T-cell (primary cell): ENCODE data around the gene TTC7B. TPM values are rescaled to one million over a fixed set of nuclear protein-coding genes. Genes with fewer than 3 reads are reported as not detected.

Experiments used
- ATAC-seq, 4 experiments: fragments of 200-7000 bp in 3 of 4; fragments of 150-1000 bp in 1 of 4; cut with Tn5 transposase; replicated peaks in 1 of 4; 1 replicate in 3 of 4; 2 replicates in 1 of 4; pipeline ENCODE4 v1.10.0; 2021; ENCODE audit warnings: moderate library complexity in 3 of 4, mild to moderate bottlenecking in 2 of 4, moderate number of reproducible peaks in 1 of 4
- CTCF ChIA-PET, 2 donors: fragments of 300-600 bp; sonication (Branson Sonifier 250); formaldehyde crosslinking; loops; one replicate each; lab custom pipeline; 2022; ENCODE audit warnings: antibody characterized with exemption in 2 of 2; lab: Charles Lee
- POLR2A ChIA-PET, 2 donors: fragments of 300-600 bp; sonication (Branson Sonifier 250); formaldehyde crosslinking; loops; one replicate each; lab custom pipeline; 2022; ENCODE audit warnings: antibody characterized with exemption in 2 of 2; lab: Charles Lee
- DNase-seq, 35 experiments: peaks; one replicate each; pipeline versions ENCODE4 v3.0.0 to v3.0.0-alpha.2; 2013 to 2023
- H3K27ac ChIP-seq: one replicate; pipeline ENCODE4 v1.5.1; 2013; ENCODE audit warnings: low read length
- H3K27me3 ChIP-seq, 2 experiments: replicated peaks in 1 of 2; 1 replicate in 1 of 2; 2 replicates in 1 of 2; pipeline versions ENCODE4 v1.6.1 to v1.7.0; 2013; ENCODE audit warnings: low read length in 1 of 2, mixed read lengths in 1 of 2; ENCODE audit not compliant: control insufficient read depth in 2 of 2, insufficient read depth in 2 of 2; ENCODE audit errors: extremely low read depth in 1 of 2
- H3K36me3 ChIP-seq, 2 donors: 1 replicate in 1 of 2; 2 replicates in 1 of 2; pipeline versions ENCODE4 v1.6.1 to v1.7.0; 2013; ENCODE audit warnings: low read length in 1 of 2; ENCODE audit not compliant: control insufficient read depth in 2 of 2, insufficient read depth in 1 of 2; ENCODE audit errors: extremely low read depth in 1 of 2
- H3K4me1 ChIP-seq, 2 experiments: 1 replicate in 1 of 2; 2 replicates in 1 of 2; pipeline versions ENCODE4 v1.6.1 to v1.7.0; 2013; ENCODE audit warnings: low read length in 2 of 2, mixed read lengths in 1 of 2; ENCODE audit not compliant: insufficient read depth in 2 of 2, control insufficient read depth in 1 of 2; ENCODE audit errors: extremely low read depth in 1 of 2
- H3K4me3 ChIP-seq, 2 donors: 1 replicate in 1 of 2; 2 replicates in 1 of 2; pipeline versions ENCODE4 v1.5.1 to v1.7.0; 2013; ENCODE audit warnings: mild to moderate bottlenecking in 2 of 2, low read length in 1 of 2, moderate library complexity in 1 of 2; ENCODE audit not compliant: control insufficient read depth in 1 of 2; ENCODE audit errors: extremely low read depth in 1 of 2
- H3K9me3 ChIP-seq: 2 replicates; pipeline ENCODE4 v1.7.0; 2013
- H3K27ac Mint-ChIP-seq, 2 donors: one replicate each; pipeline ENCODE4 v1.8.0; 2020 to 2021; ENCODE audit warnings: mild to moderate bottlenecking in 2 of 2, mixed read lengths in 2 of 2
- H3K27me3 Mint-ChIP-seq, 2 donors: one replicate each; pipeline ENCODE4 v1.8.0; 2021 to 2022; ENCODE audit warnings: mixed read lengths in 2 of 2
- H3K36me3 Mint-ChIP-seq: one replicate; pipeline ENCODE4 v1.8.0; 2021; ENCODE audit warnings: mixed read lengths
- H3K4me1 Mint-ChIP-seq, 3 donors: one replicate each; pipeline ENCODE4 v1.8.0; 2020 to 2022; ENCODE audit warnings: mixed read lengths in 3 of 3, mild to moderate bottlenecking in 1 of 3
- H3K4me3 Mint-ChIP-seq, 3 donors: one replicate each; pipeline ENCODE4 v1.8.0; 2020 to 2022; ENCODE audit warnings: mild to moderate bottlenecking in 3 of 3, mixed read lengths in 3 of 3, moderate library complexity in 3 of 3
- H3K9me3 Mint-ChIP-seq, 3 donors: one replicate each; pipeline ENCODE4 v1.8.0; 2020 to 2022; ENCODE audit warnings: mixed read lengths in 3 of 3
- WGBS: methylation state at CpG from one replicate; pipeline ENCODE4 v1.1.5; 2013; ENCODE audit warnings: missing lambda C conversion rate; ENCODE audit not compliant: insufficient coverage; 5-methylcytosine and 5-hydroxymethylcytosine counted together
- total RNA-seq, 35 experiments: library from RNA in 6 of 35; stranded (reverse) in 6 of 35; fragments of 120-200 nt in 1 of 35; gene quantifications; one replicate each; pipeline versions ENCODE4 v1.2.1 to v1.2.4 and lab custom pipeline; 2013 to 2026

Gene TTC7B
- total RNA-seq, 5 donors from 2014 or later (not counting 1 experiment from before 2014, with no cell fraction given): 1.5 to 2.6 (median 1.7) TPM

DNA sequence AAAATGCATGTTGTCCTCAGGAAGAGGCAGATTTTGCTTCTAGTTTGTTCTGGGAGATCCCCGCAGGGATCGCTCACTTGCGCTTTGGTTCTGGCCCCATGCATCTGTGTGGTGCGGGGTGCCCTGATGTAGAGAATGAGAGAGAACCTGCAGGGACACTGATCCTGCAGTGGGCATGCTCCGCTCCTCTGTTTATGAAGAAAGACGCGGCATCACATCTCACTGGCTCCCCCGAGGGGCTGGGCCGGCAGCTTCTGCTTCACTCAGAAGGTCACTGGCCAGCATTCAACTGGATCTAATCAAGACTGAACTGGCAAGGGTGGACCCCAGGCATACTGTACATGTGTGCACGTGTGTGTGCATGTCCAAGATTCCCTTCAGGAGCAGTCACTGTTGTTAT lies 255.2 kb downstream of the TTC7B start:
- Mint-ChIP-seq H3K27me3 (no peaks in the 10 kb centered on the region), H3K36me3 (no peaks in the 10 kb centered on the region), H3K9me3 (no peaks in the 10 kb centered on the region), H3K4me3 (no peak overlapping the region), H3K27ac (no peak overlapping the region), H3K4me1 (no peaks in the 10 kb centered on the region)
- POLR2A ChIA-PET: no interaction called here
- 93% methylated on average over 10 of the region's 10 CpGs for WGBS
- Histone ChIP-seq H3K9me3 (no peaks in the 10 kb centered on the region), H3K36me3 (no peaks in the 10 kb centered on the region), H3K4me1 (no peaks in the 10 kb centered on the region), H3K27ac (no peak overlapping the region), H3K4me3 (no peak overlapping the region), H3K27me3 (peaks cover 0 to 7% of the 10 kb centered on the region in 2 experiments)
- CTCF ChIA-PET: no interaction called here
- DNase-seq (no peak), ATAC-seq (no peak)

DNA sequence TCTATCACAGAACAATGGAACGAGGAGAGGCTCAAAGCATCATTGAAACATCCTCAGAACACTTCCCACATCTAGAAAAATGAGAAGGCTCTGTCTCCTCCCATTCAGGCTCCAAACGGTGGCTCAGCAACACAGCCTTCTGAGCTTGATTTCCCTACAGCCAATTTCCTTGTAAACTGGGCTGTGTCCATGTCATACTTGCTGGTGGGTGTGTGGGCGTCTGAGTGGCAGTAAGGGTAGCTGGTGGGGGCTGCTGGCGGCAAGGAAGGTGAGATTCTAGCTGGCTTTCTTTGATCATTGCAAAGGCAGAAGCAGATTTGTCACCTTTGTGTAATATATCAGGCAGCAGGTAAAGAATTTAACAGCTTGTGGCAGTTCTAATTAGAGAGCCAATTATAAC lies 255.7 kb downstream of the TTC7B start:
- H3K9me3 Mint-ChIP-seq: no peaks in the 10 kb centered on the region
- DNase-seq: no peak
- ATAC-seq: no peak
- Histone ChIP-seq H3K9me3 (no peaks in the 10 kb centered on the region), H3K36me3 (no peaks in the 10 kb centered on the region), H3K27ac (no peak overlapping the region), H3K4me1 (no peaks in the 10 kb centered on the region), H3K27me3 (peaks cover 0 to 7% of the 10 kb centered on the region in 2 experiments), H3K4me3 (no peak overlapping the region)
- H3K4me3 Mint-ChIP-seq: no peak overlapping the region
- WGBS: no CpG with 5 or more reads among the region's 4 CpGs
- no peaks in the 10 kb centered on the region for H3K36me3 Mint-ChIP-seq
- no peaks in the 10 kb centered on the region for H3K4me1 Mint-ChIP-seq
- ChIA-PET CTCF (no interaction called here), POLR2A (no interaction called here)
- H3K27ac Mint-ChIP-seq: no peak overlapping the region
- no peaks in the 10 kb centered on the region for H3K27me3 Mint-ChIP-seq

DNA sequence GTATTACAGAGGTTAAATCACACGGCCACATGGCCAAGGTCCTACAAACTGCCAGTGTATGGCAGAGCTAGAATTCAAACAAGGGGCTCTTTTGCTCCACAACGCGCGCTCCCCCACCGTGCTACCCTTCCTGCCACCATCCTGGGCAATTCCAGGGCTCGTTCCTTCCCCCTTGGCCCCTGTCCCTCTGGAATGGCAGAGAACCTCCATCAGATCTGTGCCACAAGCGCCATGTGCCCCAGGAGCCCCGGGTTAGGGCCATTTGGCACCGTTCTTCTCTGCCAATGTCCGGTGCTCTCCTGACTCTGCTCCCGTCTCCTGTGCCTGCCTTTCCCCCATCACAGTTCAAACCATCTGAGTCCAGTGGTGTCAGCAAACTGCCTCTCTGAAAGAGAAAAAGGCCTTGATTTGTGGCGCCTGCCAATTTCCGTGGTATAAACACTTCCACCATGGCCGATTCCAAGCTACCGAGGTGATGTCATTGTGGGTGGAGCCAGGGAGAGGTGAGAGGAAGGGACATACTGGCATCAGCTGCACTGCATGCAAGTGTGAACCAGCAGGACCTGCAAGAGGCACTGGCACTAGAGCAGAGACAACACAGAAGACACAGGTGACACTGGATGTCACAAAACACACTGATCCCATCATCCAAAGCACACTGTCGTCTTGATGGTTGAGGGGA lies 256.3 kb downstream of the TTC7B start:
- Mint-ChIP-seq H3K27me3 (no peaks in the 10 kb centered on the region), H3K27ac (no peak overlapping the region), H3K4me1 (no peaks in the 10 kb centered on the region), H3K9me3 (no peaks in the 10 kb centered on the region), H3K4me3 (no peak overlapping the region), H3K36me3 (no peaks in the 10 kb centered on the region)
- H3K9me3 ChIP-seq: no peaks in the 10 kb centered on the region
- ChIA-PET POLR2A (no interaction called here), CTCF (no interaction called here)
- 79% methylated on average over 10 of the region's 16 CpGs for WGBS
- no peak for DNase-seq
- H3K27ac ChIP-seq: no peak overlapping the region
- H3K36me3 ChIP-seq: no peaks in the 10 kb centered on the region
- H3K4me1 ChIP-seq: no peaks in the 10 kb centered on the region
- no peak for ATAC-seq
- H3K27me3 ChIP-seq: peaks cover 0 to 7% of the 10 kb centered on the region in 2 experiments
- H3K4me3 ChIP-seq: no peak overlapping the region

DNA sequence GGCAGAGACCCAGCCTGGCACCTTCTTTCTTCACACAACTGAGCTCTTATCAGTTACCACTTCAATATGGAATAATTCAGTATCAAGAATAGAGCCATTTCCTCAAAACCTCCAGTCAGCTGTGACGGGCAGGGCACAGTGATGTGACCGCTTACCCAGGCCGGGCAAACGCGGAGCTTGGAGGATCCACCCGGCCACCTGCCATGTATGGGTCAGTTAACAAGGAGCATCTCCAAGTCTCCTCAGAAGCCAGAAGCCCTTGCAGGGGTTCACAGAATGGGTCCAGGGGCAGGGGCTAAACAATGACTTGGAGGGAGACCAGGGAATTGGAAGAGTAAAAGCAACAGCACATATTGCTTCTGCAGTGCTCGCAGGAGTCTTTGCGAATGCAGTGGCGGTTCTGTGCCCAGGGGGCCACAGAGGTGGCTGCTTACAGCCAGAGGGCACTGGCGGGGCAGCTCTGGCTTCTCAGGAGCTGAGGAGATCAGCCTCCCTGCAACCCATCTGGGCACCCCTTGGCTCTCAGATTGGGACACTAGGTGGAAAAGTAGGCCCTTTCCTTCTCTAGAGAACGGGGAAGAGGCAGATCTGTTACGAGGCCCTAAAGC lies 257.1 kb downstream of the TTC7B start:
- no peak overlapping the region for H3K27ac ChIP-seq
- H3K27me3 ChIP-seq: peaks cover 0 to 10% of the 10 kb centered on the region in 2 experiments
- no peak for DNase-seq
- no peaks in the 10 kb centered on the region for H3K36me3 Mint-ChIP-seq
- 93% methylated on average over 8 of the region's 12 CpGs for WGBS
- H3K27ac Mint-ChIP-seq: no peak overlapping the region
- H3K9me3 ChIP-seq: no peaks in the 10 kb centered on the region
- no peaks in the 10 kb centered on the region for H3K9me3 Mint-ChIP-seq
- no peak for ATAC-seq
- H3K27me3 Mint-ChIP-seq: no peaks in the 10 kb centered on the region
- ChIA-PET POLR2A (no interaction called here), CTCF (no interaction called here)
- H3K4me1 ChIP-seq: no peaks in the 10 kb centered on the region
- H3K36me3 ChIP-seq: no peaks in the 10 kb centered on the region
- H3K4me3 Mint-ChIP-seq: no peak overlapping the region
- H3K4me3 ChIP-seq: no peak overlapping the region
- H3K4me1 Mint-ChIP-seq: no peaks in the 10 kb centered on the region

- H3K9me3 Mint-ChIP-seq: no peaks in the 10 kb centered on the region
- 84% methylated on average over 23 of the region's 30 CpGs for WGBS
- ATAC-seq (no peak), DNase-seq (no peak)
- POLR2A ChIA-PET: no interaction called here
- H3K4me1 Mint-ChIP-seq: no peaks in the 10 kb centered on the region
- Histone ChIP-seq H3K27me3 (peaks cover 0 to 10% of the 10 kb centered on the region in 2 experiments), H3K27ac (no peak overlapping the region), H3K4me1 (no peaks in the 10 kb centered on the region), H3K9me3 (no peaks in the 10 kb centered on the region), H3K4me3 (no peak overlapping the region), H3K36me3 (no peaks in the 10 kb centered on the region)
- H3K27ac Mint-ChIP-seq: no peak overlapping the region
- CTCF ChIA-PET: no interaction called here
- H3K36me3 Mint-ChIP-seq: no peaks in the 10 kb centered on the region
- no peak overlapping the region for H3K4me3 Mint-ChIP-seq
- no peaks in the 10 kb centered on the region for H3K27me3 Mint-ChIP-seq
Measured at GRCh38 chr14:90558041-90558982, 257.9 kb downstream of the TTC7B start.

- H3K36me3 Mint-ChIP-seq: no peaks in the 10 kb centered on the region
- ATAC-seq (no peak), DNase-seq (no peak)
- no peaks in the 10 kb centered on the region for H3K27me3 Mint-ChIP-seq
- H3K4me3 Mint-ChIP-seq: no peak overlapping the region
- Histone ChIP-seq H3K4me1 (no peaks in the 10 kb centered on the region), H3K4me3 (no peak overlapping the region), H3K36me3 (no peaks in the 10 kb centered on the region), H3K27ac (no peak overlapping the region), H3K9me3 (no peaks in the 10 kb centered on the region), H3K27me3 (peaks cover 0 to 11% of the 10 kb centered on the region in 2 experiments)
- H3K27ac Mint-ChIP-seq: no peak overlapping the region
- no peaks in the 10 kb centered on the region for H3K4me1 Mint-ChIP-seq
- H3K9me3 Mint-ChIP-seq: no peaks in the 10 kb centered on the region
- POLR2A ChIA-PET: no interaction called here
- whole genome bisulfite sequencing: 82% methylated on average over 2 of the region's 7 CpGs
- CTCF ChIA-PET: no interaction called here
Measured at GRCh38 chr14:90557516-90557915, 258.7 kb downstream of the TTC7B start.
